Inflammatory macrophage treated with lipopolysaccharide for 1 hour (primary cell): Measurements from ENCODE around the gene EFNA3.

Experiments used
- DNase-seq, 2 donors: peaks; one replicate each; pipeline ENCODE4 v3.0.0-alpha.2; 2020 to 2022

Gene EFNA3

DNA sequence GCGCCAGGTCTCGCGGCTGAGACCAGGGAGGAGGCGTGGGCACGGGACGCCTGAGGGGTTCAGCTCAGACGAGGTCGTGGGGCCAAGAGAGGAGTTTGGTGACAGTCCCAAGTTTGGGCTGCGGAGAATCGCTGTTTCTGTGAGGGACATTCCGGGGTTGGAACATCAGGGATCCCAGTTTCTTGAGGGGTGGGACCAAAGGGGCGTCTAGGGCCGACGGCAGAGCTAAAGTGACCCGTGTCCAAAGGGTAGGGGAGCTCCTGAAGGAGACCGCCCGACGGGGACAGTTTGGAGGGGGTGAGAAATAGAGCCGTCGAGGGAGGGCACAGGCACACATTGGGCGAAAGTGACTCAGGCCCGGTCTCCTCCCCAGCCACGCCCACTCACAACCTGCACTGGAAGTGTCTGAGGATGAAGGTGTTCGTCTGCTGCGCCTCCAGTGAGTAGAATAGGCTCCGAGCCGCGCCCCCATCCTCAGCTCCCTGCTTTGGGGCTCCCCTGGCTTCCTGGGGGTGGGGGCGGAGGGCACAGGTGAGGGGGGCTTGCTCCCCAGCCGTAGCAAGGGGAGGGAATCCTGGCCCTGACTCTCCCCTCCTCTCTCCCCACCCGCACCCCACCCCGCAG, 7.0 kb downstream of the EFNA3 start:
- DNase-seq: peak; percentile 42 to 57

DNA sequence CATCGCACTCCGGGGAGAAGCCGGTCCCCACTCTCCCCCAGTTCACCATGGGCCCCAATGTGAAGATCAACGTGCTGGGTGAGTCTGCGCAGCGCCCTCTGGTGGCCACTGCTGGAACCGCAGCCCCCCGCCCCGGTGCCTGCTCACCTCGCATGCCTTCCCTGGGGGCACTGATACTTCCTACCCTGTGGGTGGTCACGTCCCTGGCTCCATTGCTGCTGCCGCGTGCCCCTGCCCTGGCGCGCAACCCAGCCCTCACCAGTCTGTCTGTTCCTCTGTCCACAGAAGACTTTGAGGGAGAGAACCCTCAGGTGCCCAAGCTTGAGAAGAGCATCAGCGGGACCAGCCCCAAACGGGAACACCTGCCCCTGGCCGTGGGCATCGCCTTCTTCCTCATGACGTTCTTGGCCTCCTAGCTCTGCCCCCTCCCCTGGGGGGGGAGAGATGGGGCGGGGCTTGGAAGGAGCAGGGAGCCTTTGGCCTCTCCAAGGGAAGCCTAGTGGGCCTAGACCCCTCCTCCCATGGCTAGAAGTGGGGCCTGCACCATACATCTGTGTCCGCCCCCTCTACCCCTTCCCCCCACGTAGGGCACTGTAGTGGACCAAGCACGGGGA, 7.6 kb downstream of the EFNA3 start:
- DNase-seq: peak; percentile 33 to 82

DNA sequence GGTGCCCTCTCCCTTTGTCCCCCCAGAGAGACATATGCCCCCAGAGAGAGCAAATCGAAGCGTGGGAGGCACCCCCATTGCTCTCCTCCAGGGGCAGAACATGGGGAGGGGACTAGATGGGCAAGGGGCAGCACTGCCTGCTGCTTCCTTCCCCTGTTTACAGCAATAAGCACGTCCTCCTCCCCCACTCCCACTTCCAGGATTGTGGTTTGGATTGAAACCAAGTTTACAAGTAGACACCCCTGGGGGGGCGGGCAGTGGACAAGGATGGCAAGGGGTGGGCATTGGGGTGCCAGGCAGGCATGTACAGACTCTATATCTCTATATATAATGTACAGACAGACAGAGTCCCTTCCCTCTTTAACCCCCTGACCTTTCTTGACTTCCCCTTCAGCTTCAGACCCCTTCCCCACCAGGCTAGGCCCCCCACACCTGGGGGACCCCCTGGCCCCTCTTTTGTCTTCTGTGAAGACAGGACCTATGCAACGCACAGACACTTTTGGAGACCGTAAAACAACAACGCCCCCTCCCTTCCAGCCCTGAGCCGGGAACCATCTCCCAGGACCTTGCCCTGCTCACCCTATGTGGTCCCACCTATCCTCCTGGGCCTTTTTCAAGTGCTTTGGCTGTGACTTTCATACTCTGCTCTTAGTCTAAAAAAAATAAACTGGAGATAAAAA, 8.4 kb downstream of the EFNA3 start:
- no peak for DNase-seq

DNA sequence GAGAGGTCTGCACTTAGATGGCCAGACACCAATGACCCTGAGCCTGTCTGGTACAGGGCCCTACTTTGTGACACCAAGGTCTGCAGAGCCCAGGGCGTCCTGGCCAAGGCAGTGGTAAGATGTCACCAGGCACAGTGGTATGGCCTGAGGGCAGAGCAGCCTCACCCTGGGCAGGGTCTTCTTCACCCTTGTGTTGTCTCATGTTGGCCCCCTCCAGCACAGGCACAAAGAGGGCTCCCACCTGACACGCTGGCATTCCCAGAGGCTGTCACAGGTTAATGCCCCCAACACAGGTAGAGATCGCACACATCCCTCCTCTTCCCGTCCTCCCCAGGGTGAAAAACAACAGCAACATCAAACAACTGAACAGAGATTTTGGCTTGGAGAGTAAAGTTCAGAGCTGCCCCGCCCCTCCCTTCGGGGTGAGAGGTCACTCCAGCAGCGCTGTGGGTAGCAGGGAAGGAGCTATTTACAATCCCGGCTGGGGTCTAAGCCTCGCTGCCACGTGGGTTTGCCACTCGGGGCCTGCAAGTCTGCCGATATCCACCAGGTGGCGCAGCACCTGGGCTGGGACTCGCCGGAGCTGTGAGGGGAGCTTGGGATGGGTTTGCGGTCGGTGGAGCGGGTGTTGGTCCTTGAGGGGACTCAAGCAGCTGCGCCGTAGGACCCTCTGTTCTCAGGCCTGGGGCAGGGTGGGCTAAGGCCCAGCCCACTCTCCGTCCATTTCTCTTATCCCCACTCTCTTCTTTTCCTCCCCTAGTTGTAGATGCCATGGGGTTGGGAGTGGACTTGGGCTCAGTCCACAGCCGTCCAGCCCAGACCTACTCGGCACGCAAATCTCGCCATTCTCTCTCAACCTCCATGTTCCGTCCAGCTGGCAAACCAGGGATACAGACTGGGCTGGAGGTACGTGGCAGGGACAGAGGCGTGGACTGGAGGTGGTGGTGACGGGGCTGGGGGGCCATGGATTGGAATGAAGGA, 12.7 kb downstream of the EFNA3 start:
- DNase-seq: peak; percentile 34 to 93

DNA sequence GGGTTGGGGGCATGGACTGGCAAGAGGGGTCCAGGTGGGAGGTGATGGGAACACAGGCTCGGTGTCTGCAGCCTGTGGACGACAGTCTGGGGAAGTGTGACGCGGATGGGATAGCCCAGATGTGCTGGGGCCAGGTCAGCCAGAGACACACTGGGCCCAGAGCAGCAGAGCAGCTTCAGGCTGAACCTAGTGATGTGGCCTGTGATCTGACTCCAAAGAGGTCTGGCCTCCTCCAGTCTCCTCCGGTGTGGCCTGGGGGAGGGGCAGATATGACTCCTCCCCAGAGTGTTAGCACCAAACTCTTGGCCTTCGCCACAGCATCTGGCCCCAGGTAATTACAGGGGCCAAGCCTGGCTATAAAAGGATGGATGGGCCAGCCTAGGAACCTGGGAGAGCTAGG, 13.5 kb downstream of the EFNA3 start:
- DNase-seq: no peak

DNA sequence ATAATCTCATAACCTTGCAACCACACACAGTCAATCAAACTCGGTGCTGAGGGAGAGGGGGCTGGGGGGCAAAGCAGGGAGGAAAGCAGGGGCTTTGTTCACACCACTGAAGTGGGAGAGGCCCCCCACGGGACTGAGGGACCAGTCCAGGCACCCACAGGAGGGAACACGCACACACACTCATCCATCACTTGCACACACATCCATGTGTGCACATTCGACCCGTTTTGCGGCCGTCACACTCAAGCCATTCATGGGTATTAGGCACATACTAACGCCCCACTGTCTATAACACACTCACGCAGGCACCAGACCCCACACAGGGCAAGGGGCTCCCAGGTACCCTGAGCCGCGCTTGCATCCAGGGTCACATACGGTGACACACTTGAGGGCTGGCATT, 14.0 kb downstream of the EFNA3 start:
- DNase-seq: no peak

DNA sequence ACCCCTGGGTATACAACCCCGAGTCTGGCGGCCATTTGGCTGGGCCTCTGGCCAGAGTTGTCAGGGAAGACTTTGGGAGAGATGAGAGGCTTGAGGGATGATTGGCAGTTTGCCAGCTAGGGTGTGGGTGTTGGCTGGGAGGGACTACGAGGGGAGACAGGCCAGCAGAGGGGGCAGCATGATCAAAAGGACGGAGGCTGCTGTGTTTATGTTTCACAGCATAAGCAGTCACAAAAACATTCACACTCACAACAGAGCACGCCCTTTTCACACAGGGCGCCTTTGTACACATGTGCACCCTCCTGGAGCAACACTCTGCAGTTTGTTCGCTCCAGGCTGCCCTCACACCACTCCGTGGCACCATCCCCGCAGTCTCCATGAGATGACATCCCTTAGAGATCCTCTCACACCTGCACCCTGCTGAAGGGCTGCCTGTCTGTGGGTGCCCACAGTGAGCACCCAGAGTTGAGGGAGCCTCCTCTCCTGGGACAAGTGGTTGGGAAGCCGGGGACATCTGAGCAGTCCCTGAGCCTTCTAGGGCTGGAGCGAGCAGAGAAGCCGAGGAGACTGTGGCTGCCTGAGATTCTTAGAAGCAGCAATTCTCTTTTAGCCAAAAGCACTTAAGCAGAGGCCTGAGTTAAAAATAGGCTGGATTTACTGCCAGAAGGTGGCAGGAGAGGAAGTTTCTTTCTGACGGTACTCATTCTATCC, 15.4 kb downstream of the EFNA3 start:
- DNase-seq: peak in 1 of 2 donors; percentile 32

DNA sequence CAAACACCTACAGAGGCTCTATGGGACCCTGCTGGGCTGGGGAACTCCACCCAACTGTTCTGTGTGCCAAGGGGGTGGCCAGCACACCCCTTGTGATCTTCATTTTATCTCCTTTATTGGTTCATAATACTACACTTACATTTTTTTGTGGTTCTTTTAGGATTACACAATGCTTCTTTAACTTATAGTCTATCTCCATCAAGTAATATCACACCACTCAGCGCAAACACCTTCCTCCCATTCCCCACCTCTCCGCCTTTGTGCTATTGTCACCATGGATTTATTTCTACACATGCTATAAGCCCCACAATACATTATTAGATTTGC, 15.9 kb downstream of the EFNA3 start:
- DNase-seq: no peak

DNA sequence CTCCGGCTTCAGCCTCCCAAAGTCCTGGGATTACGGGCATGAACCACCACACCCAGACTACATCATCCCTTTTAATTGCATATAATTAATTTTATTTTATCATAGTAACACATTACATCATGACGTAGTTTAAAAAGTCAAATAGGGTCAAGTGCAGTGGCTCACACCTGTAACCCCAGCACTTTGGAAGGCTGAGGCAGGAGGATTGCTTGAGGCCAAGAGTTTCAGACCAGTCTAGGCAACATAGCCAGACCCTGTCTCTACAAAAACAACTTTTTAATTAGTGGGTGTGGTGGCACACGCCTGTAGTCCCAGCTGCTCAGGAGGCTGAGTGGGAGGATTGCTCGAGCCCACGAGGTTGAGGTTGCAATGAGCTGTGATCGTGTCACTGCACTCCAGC, 20.7 kb downstream of the EFNA3 start:
- no peak for DNase-seq

DNA sequence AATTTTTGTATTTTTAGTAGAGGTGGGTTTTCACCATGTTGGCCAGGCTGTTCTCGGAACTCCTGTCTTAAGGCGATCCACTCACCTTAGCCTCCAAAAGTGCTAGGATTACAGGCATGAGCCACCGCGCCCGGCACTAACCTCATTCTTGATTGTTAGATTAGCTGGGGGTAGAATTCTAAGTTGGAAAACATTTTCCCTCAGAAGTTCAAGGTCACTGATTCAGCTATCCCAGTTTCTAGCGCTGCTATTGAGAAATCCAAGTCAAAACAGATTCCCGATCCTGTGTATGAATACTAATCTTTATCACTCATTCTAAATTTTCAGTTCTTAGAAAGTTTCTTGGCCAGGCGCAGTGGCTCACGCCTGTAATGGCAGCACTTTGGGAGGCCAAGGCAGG, 24.7 kb downstream of the EFNA3 start:
- no peak for DNase-seq

DNA sequence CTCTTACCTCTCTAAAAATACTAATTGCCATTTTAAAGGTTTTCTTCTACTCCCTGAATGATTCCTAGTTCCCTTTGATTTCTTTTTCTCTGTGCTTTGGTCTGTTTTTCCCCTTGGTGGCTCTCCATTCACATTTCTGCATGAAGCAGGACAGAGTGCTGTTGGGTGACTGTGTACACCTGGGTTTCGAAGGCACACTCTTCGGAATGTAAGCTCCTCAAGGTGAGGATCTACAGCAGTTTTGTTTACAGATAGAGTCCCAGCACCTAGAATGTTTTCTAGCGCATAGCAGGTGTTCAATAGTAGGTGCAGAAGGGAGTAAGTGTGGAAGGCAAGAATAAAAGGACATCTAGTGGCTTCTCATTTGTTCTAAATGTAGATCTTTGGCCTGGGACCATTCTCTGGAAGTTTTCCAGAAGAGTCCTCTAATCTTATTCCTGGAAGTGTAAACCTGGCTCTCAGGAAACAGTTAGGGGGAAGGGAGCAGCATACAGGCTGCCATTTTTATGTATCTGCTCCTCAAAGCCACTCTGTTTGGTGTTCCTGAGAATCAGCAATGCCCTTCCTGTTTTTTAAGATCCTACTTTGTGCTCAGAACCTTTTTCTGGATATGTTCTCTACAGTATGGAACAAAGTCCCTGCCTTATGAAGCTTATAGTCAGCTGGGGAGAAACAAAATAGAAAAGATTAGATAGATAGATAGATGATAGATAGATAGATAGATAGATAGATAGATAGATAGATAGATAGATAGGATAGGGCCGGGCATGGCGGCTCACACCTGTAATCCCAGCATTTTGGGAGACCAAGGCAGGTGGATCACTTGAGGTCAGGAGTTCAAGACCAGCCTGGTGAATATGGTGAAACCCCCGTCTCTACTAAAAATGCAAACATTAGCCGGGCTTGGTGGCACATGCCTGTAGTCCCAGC, 26.2 kb downstream of the EFNA3 start:
- DNase-seq: no peak

DNA sequence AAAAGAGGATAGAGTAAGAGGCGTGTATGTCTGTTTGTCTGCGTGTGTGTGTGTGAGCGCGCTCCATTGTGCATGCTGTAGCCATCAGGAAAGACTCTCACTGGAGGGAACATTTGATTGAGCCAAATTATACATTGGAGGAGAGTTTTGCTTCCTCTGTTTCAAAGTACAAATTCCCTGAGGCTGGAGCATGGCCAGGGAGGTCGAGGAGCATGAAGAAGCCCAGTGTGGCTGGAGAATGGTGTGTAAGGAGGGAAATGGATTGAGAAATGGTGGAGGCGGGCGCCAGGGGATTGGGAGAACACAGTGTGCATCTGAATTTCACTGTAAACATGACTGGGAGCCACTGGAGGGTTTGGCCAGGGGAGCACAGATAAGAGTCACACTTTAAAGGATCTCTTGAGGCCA, 27.0 kb downstream of the EFNA3 start:
- peak in 1 of 2 donors; percentile 10 for DNase-seq

DNA sequence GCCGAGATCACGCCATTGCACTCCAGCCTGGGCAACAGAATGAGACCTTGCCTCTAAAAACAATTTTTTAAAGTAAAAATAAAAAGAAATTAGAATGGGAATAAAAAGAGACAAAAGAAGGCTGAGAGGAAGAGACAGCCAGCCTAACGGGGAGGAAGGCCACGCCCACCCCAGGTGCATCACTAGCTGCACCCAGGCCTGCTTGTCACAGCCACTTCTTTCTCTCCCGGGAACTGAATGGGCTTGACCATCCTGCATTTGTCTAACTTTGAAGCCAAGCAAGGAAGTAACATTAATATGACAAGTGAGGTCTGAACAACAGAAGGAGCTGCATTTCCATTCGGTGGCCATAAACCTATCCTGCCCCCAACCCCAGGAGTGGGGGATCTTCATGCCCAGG, 28.2 kb downstream of the EFNA3 start:
- no peak for DNase-seq

DNA sequence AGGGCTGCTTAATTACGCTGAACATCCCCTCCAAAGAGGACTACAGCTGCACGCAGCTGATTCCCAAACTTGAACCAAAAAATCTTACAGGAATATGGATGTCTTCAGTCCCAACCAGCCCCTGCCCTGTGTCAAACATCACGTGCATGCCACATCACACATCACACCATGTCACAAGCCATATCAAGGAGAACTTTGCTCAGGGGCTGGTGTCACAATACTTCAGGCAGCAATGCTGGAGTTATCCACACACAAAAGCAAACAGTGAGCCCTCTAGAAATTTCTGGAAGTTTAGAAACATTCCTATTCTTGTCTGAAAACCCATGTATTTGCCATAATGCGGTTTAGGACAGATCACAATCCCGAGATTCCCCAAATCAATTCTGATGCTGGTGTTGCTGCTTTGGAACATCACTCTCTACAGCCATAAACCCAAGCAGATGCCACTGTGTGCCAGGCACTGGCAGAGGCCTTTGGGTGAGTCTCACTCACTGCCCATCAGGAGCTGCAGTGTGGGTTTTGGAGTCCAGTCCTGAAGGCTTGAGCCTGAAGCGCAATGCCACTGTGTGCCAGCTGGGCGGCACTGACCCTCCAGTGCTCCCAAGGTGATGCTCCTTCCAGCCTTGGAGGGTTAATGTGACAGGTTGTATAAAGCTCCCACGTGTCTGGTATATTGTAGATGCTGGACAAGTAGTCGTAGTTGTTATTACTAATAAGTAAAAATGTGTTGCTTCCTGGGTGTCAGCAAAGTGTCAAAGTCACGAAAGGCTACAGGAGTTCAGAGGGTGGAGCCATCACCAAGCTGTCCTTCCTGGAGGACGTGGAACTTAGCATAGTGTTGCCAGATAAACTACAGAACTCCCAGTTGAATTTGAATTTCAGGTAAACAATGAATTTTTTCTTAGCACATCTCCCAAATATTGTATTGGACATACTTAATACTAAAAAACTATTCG, 28.9 kb downstream of the EFNA3 start:
- DNase-seq: no peak

DNA sequence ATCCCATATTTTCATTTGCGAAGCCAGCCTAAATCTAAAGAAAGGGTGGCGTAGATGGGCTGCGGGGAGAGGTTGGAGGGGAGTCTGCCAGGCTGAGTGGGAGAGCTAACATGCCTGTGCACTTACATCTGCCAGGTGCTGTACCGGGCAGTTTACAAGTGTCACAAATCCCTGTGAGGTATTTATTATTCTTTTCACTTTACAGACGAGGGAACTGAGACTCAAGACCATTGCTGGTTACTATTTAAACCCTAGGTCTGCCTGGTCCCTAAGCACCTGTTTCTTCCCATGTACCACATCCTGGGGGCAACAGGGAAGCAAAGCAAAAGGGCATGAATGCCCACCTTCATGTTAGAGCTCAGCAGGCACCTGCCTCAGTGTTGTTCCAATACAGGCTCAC, 29.7 kb downstream of the EFNA3 start:
- no peak for DNase-seq

DNA sequence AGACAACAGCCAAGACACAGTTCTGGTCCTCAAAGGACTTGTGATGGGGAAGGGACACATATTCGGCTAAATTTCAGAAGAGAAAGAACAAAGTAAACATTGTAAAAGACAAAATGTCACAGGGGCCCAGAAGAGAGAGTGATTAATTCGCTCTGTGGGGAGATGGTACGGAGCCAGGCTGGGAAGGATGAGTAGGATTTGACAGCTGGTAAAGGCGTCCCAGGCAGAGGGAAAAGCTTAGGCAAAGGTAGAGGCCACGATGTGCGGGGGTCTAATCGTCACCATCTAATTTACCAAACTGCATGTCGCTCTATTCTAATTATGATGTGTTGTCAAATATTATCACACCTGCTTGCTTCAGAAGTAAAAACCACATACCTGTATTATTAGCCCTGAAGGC, 31.7 kb downstream of the EFNA3 start:
- no peak for DNase-seq

DNA sequence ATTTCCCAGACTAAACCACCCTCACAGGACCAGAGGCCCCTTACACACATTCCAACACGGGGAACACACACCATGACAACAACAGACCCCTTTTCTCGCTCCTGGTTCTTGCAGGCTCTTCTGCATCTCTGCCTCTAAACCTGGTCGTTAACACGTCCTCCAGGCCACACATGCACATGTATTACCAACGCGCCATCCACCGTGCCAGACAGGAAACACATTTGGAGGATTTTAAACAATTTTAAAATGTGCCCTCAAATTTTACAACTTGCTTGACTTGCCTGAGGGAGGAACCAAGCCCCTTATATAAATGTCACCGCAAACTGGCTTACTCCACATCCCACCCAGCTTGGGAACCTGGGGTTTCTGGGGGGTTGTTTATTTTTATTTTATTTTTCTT, 32.2 kb downstream of the EFNA3 start:
- DNase-seq: no peak

DNA sequence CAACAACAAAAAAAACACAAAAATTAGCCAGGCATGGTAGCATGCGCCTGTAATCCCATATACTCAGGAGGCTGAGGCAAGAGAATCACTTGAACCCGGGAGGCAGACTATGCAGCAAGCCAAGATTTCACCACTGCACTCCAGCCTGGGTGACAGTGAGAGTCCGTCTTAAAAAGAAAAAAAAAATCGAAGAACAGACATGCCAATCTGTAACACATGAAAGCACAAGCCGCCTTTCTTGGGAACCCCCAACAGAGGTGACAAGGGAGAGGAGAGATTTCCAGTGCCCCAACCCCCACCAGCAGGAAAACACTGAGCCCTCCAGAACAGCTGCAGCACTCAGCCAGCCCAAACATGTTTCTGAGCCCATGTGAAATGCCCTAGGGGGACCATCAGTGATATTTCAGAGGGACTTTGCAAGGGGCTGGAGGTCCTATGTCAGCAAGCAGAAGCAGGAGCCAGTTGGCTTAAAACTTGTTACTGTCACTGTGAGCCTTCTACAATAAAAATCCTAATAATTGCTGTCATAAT, 34.9 kb downstream of the EFNA3 start:
- DNase-seq: no peak

DNA sequence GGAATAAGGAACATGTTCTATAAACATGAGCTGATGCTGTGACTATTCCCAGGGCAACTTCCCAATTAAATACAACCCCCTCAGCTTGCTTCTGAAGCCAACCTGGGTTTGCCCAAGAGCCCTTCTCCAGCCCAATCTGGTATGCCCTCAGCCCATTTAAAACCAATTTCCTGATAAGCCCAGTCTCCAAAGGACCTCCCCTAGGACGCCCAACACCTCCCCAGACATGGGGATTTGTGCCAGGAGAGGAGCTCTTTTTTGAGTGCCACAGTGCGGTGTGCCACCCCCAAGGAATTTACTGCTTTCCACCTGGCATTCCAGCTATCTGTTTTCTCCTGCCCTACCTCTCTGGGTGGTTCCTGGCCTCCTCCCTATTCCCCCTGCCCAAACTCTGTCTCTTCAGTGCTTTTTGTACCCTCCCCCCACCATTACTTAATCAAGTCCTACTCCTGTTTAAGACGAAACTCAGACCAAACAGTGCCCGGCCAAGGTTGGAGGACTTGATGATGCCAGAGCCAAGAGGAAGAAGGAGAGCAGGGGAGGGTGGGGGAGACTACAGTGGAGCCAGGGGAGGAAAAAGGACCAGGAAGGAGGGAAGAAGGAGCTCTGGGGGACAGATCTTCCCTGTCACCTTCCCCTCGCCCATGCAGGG, 37.6 kb downstream of the EFNA3 start:
- DNase-seq: no peak

DNA sequence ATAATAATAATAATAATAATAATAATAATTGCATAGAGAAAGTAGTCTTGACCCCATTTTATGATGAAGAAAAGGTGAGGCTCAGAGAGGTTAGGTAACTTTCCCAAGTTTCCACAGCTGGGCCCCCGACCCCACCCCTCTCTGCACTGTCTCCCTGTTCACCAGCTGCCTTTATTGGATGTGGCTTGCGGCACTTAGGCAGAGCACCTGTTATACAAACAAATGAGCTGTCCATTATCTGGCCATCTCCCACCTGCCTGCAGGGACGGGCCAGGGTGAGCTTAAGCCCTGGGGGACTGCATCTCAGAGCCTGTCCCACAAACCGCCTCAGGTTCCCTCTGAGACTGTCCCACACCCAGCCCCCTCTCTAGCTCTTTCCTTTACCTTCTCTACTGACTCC, 39.0 kb downstream of the EFNA3 start:
- no peak for DNase-seq
